Measurements from ENCODE around the gene GCN1.

GRCh38 chr12:120110550-120111501, 83.7 kb downstream of the GCN1 start:
- no peak for TF ChIP-seq CTCF (IDR thresholded peaks at IDR 0.05; ENCODE audit: extremely low read depth in 1 of 2, insufficient read depth in 1 of 2, low read depth in 1 of 2, low read length in 2 of 2)
- TF ChIP-seq GATA2 (IDR thresholded peaks at IDR 0.05; ENCODE audit: insufficient read depth, insufficient read length, low read depth, low read length) = no peak
- no peak for TF ChIP-seq POLR2A (IDR thresholded peaks at IDR 0.05; ENCODE audit: low read depth, low read length)
- TF ChIP-seq EZH2 (IDR thresholded peaks at IDR 0.05; ENCODE audit: borderline replicate concordance, low read depth, low read length, severe bottlenecking) = no peak
- TF ChIP-seq MAX (IDR thresholded peaks at IDR 0.05; ENCODE audit: insufficient read depth, insufficient read length) = no peak
- no peak for TF ChIP-seq MYC (IDR thresholded peaks at IDR 0.05; ENCODE audit: low read depth, low read length)
- TF ChIP-seq POLR2AphosphoS5 (IDR thresholded peaks at IDR 0.05; ENCODE audit: insufficient read depth, low read depth, low read length) = no peak
- TF ChIP-seq FOS (IDR thresholded peaks at IDR 0.05; ENCODE audit: borderline replicate concordance, insufficient read depth, low read length) = no peak

Data from endothelial cell of umbilical vein (primary cell).